HuH-7.5 (cell line): ENCODE measurements around the gene CCR7.
"Not testable (repeated sequence)": the region's sequence is repeated elsewhere in the genome, so short reads cannot be mapped to it uniquely, and the experiment has no call there.

Experiments
- DNase-seq: peaks from one replicate; pipeline ENCODE4 v3.0.0; 2011; ENCODE audit warnings: low spot score

Gene CCR7

DNA sequence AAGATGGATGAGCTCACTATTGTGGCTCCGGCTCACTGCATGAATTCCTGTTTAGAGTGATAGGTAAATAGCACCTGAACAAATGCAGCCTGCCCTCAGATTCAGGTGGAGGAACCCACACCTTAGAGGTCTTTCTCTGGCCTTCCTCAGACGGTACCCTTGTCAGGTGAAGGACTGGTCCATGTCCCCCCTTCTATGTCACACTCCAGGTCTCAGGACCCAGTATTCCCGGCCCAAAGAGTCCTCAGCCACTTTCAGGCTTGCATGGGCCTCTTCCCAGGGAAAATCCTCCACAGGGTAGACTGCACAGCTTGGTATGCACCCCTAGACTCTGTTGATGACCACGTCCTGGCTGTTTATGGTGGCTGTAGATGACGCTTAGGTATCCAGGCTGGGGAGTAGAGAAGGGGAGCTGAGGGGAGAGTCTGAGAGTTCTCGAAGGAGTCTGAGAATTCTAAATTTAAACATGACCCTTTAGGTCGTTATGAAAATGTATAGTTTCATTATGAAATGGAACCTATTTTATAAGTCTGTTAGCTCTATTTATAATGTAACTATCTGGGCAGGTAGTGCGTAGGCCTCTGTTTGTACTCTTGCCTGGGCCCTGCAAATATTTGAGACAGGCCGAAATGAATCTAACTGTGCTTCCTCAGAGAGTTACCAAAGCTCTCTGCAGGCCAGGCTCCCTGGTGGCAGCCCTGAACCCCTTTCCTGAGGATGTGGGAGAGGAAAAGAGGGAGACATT, 32.5 kb upstream of the CCR7 start:
- DNase-seq: no peak

DNA sequence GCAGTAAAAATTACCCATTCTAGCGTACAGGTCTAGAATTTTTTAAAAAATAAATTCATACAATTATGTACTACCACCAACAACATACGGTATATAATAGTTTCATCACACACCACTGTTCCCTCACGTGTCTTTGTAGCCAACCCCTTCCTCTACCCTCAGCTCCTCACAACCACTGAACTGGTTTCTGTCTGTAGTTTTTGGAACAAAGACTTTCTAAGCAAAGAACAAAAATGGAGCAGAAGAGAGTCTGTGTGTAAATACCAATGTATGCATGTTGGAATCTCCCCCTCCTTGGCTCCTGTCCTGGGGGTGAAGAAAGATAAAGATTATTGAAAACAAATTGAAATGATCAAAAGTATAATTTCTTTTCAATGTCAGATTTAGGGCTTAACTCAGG, 31.9 kb upstream of the CCR7 start:
- DNase-seq: no peak

DNA sequence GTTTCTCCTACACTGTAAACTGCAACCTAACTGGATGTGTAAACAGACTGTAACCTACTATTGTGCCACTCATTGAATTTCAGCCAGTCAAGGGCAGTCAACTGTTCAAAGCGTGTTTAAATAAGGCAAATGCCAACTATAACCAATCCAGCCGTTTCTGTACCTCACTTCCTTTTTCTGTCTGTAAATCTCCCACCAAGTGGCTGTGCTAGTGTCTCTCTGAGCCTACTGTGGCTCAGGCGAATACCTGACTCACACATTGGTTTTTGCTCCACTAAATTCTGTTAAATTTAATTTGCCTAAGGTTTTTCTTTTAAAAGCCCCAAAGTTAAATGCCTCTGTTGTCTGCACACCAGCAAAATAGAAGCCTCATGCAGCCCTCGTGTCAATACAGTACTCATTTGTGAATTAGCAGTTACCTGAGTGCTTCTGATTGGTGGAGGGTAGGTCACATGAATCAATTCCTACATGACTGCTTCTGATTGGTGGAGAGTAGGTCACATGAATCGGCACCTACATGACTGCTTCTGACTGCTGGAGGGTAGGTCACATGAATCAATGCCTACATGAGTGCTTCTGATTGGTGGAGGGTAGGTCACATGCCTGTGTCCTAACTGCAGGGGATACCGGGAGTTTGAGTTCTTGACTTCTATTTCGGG, 31.1 kb upstream of the CCR7 start:
- DNase-seq: no peak

DNA sequence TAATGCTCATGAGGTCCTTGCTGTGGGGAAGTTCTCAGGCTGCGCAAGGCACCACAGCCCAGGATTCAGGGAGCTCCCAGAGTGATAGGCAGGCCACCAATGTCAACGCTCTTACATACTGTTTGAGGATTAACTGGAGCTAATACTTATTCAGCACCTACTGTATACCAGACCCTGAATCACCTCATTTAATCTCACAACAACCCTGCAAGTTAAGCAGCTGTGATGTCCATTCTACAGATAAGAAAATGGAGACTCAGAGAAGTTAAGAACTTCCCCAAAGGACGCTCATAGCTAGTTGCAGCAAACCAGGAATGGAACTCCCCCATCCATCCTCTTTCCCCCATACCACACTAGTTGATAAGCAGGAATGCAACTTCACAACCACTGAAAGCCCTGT, 25.5 kb upstream of the CCR7 start:
- no peak for DNase-seq

DNA sequence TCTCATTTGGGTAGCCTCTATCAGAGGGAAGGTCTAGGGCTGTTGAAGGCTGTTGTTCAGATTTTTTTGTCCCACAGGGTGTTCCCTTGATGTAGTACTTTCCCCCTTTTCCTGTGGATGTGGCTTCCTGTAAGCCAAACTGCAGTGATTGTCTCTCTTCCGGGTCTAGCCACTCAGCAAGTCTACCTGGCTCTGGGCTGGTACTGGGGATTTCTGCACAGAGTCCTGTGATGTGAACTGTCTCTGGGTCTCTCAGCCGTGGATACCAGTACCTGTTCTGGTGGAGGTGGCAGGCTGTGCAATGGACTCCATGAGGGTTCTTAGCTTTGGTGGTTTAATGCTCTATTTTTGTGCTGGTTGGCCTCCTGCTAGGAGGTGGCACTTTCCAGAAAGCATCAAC, 23.3 kb upstream of the CCR7 start:
- DNase-seq: no peak

DNA sequence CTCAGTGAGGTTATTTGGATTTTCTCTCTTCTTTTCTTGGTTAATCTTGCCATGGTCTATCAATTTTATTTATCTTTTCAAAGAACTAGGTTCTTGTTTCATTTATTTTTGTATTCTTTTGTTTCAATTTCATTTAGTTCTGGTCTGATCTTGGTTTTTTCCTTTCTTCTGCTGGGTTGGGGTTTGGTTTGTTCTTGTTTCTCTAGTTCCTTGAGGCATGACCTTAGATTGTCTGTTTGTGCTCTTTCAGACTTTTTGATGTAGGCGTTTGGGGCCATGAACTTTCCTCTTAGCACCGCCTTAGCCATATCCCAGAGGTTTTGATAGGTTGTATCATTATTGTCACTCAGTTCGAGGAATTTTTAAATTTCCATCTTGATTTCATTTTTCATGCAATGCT, 21.0 kb upstream of the CCR7 start:
- not testable (repeated sequence) for DNase-seq

DNA sequence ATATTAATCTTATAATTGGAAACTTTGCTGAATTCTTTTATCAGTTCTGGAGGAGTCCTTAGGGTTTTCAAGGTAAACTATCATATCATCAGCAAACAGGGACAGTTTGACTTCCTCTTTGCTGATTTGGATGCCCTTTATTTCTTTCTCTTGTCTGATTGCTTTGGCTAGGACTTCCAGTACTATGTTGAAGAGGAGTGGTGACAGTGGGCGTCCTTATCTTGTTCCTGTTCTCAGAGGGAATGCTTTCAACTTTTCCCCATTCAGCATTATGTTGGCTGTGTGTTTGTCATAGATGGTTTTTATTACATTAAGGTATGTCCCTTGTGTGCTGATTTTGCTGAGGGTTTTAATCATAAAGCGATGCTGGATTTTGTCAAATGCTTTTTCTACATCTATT, 19.7 kb upstream of the CCR7 start:
- not testable (repeated sequence) for DNase-seq

DNA sequence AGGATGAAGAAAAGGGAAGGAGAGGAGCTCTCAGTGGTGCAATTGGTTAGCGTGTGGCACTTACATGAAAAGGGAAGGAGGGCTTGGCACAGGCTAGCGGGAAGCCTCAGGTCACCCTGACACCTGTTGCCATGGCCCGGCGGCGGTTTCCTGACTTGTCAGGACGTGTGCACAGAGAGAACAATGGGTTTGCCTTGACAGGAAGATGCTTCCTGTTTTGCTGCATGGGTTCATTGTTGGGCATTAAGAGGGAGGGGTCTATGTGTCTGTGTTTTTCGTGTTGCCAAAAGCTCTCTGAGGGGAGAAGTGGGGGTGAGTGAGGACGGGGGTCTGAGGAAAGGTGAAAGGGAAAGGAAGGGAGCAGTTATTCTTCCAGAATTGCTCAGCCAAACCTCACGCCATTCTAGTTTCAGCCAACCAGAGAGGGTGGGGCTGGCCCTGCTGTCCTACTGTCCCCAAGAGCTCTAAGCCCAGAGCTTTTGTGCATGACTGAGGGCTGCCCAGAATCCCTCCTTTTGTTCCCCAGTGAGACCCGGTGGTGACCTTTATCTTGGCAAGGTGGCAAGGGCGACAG, 17.1 kb upstream of the CCR7 start:
- no peak for DNase-seq

DNA sequence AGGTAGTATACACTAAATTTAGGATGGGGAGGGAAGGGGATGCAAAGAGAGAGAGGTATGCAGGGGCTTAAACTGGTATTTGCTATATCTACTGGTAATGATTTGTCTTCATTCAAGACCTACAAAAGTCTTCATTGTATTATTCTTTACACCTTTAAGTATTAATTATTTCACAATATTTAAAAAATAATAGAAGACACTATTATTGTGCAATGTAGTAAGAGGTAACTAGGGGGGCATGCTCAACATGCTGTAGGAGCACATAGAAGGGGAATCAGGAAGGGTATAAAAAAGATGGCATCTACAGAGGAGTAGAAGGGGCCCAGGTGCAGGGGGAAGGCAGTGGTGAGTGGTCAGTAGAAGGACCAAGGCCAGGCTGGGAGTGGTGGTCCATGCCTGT, 14.9 kb upstream of the CCR7 start:
- no peak for DNase-seq

DNA sequence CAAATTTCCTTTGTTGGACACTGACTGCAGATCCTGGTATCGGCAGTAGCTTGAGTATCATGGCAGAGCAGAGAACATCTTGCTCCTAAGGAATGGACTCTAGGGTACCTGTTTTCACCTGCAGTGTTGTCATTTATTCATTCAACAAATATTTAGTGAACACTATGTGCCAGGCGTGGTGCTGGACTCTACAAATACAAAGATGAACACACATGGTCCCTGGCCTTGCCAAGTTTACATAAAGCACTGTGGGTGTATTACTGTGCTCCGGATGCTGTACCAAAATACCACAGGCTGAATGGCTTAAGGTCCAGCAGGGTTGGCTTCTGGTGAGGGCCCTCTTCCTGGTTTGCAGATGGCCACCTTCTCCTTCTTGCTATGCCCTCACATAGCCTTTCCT, 14.2 kb upstream of the CCR7 start:
- DNase-seq: no peak

DNA sequence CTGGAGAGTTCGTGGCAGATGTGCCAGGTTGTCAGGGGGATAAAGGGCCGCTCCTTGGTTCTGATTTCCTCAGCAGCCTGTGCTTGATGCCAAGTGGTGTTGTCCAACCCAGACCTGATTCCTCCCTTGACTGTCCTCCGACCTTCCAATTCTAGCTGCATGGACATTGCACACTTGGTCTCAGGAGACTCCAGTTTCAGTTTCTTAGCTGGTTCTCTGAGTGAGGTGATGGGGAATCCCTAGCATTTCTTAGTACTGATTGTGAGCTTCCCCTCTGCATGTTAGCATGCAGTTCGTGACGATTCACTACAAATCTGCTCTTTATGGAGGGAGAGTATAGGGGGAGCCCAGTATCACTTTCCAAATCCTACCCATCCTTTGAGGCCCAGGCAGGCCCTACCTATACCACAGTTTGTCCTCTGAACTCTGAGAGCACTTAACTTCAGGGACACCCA, 12.4 kb upstream of the CCR7 start:
- DNase-seq: no peak

DNA sequence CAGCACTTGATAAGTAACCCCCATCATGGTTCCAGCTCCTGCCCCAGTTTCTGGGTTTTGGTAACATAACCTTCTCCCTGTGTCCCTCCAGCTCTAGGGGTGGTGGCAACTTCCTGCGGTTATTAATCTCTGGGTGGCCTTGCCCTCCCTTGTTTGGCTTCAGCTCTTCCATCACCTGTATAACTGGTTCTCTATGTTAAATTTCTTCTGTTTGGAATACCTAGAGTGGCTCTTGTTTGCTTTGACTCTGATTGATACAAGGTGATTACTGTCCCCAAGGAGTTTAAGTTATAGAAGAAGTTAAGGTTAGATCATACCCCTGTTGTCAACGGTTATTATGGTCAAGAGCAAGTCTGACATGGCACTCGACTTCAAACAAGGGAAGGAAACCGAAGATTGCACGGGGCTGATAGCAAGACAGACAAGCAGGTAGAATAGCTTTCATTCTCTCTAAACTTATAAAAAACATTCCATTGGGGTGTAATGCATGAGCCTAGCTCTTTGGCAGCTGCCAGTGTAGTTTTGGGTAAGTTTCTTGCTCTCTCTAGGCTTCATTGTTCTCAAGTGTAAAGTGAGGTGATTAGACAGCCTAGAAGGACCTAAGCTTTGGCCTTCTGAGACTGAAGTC, 11.0 kb upstream of the CCR7 start:
- DNase-seq: no peak

DNA sequence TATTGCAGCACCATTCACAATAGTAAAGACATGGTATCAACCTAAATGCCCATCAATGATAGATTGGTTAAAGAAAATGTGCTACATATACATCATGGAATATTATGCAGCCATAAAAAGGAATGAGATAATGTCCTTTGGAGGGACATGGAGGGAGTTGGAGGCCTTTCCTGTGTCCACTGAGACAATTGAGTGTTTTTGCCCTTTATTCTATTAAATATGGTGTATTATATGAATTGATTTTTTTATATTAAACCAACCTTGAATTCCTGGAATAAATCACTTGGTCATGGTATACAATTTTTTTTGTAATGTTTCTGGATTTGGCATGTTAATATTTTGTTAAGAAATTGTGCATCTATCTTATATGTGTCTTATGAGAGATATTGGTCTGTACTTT, 9.0 kb upstream of the CCR7 start:
- DNase-seq: no peak

DNA sequence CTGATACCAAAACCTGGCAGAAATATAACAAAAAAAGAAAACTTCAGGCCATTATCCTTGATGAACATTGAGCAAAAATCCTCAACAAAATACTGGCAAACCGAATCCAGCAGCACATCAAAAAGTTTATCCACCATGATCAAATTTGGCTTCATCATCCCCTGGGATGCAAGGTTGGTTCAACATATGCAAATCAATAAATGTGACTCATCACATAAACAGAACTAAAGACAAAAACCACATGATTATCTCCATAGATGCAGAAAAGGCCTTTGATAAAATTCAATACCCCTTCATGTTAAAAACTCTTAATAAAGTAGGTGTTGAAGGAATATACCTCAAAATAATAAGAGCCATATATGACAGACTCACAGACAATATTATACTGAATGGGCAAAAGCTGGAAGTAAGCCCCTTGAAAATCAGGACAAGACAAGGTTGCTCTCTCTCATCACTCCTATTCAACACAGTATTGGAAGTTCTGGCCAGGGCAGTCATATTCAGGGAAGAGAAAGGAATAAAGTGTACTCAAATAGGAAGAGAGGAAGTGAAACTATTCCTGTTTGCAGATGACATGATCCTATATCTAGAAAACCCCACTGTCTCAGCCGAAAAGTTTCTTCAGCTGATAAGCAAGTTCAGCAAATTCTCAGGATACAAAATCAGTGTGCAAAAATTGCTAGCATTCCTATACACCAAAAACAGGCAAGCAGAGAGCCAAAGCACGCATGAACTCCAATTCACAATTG, 7.1 kb upstream of the CCR7 start:
- DNase-seq: not testable (repeated sequence)

DNA sequence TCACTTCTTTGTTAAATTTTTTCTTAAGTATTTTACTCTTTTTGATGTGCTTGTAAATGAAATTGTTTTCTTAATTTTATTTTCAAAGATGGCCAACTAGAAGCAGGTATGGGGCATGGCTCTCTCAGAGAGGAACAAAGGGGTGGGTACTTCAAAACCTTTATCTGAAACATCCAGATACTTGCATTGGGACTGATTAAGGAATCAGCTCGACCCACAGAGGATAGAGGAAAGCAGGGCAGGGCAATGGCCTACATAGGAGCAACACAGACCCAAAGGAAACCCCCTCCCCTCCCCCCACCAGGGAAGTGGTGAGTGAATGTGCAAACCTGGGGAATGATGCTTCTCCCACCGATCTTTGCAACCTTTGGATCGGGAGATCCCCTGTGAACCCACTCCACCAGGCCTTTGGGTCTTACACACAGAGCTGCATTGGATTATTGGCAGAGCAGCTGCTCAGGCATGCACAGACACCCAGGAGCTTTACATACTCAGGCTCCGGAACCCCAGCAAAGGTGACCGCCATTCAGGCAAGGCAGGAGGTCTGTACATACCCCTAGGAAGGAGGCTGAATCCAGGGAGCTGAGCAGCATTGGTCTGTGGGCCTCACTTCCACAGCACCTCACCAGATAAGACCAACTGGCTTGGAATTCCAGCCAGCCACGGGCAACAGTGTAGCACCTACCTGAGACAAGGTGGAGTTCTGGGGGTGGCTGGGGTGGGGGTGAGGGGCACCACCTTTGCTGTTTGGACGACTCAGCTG, 3.0 kb upstream of the CCR7 start:
- DNase-seq: no peak

DNA sequence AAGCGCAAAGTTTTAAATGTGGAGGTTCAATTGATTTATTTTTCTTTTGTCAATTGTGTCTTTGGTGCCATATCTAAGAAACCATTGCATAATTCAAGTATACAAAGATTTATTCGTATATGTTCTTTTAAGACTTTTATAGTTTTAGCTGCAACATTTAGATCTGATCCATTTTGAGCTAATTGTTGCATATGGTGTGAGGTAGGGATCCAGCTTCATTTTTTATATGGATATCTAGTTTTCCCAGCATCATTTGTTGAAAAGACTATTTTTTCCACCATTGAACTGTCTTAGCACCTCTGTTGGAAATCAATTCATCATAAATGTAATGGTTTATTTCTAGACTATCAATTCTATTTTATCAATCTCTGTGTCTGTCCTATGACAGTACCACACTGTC, 2.1 kb upstream of the CCR7 start:
- DNase-seq: no peak

DNA sequence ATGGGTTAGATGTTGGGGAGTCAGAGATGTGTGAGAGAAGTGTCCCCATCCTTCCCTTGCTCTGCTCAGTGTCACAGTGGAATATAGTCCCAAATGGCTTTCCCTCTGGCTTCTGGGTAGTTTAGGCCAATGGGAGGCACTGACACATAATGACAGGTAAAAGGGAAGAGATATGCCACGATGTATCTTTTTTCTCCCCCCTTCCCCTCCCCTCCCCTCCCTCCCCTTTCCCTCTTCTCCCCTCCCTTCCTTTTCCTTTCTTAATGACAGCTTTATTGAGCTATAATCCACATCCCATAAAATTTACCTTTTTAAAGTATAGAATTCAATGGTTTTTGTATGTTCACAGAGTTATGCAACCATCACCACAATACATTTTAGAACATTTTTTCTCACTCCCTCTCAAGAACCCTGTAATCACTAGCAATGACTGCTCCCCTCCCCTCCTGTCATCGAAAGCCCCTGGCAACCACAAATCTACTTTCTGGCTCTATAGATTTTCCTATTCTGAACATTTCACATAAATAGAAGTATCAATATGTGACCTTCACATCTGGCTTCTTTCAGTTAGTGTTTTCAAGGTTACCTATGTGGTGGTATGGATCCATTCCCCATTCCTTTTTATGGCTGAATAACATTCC, 617 bp upstream of the CCR7 start:
- no peak for DNase-seq

DNA sequence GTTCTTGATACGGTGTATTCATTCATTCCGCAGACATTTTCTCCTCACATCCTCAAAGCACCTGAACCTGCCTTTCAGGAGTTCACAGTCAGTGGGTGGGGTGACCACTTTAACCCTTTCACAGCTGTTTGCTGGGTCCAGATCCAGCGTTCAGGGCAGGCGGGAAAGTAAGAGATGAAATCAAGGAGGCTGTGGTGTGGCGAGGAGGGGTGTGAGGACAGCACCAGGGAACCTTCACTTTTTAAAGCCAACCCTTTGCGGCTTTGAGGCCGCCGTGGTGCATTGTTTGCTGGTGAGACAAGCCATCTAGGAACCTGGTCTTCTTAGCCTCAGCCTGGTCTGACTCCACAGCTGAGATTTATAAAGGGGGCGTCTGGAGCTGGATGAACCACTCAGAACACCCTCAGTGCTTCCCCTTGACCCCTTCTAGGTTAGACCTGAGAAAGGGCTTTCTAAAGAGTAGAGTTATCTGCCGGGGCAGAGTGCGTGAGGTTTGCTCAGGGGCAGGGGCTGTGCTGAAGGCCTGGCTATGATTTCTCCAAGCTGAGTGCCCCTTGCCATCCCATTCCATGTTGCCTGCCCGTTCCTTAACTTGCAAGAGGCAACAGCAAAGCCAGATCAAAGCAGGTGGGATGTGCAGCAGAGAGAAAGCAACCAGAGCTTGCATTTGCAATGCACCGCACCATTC, 933 bp downstream of the CCR7 start:
- DNase-seq: no peak

DNA sequence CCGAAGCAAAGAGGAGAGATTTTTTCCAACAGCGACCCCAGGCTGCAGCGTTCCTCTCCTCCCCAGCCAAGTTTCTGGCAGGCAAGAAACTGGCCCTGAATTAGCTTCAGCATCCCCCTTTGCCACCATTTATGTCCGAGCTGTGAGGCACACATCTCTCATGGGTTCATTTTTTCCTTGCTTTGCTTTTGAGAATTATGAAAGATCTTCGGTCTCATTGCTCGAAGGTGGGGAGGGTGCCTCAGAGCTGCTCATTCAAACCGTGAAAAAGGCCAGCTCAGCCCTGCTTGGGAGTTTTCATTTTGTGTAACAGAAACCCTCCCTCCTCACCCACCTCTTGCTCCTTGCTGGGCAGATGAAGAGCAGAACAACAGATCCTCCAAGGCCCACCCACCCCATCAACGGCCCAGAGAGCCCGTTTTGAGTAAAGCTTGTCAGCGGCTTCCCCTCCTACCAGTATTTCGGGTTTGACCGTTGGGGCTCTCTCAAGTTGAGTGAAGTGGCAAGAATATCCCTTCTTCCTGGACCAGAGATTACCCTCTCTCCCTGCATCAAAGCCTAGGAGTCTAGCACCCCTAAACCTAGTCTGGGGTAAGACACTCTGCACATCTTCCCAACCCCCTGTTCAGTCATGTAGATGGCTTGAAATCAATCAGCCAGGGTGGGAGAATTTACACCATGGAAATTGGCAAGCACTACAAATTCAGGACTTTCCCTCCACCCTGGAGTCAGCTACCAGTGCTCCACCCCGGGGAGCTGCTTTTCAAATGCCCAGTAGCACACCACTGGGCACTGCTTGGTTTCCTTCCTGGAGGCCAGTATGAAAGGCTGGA, 1.8 kb downstream of the CCR7 start:
- DNase-seq: no peak

DNA sequence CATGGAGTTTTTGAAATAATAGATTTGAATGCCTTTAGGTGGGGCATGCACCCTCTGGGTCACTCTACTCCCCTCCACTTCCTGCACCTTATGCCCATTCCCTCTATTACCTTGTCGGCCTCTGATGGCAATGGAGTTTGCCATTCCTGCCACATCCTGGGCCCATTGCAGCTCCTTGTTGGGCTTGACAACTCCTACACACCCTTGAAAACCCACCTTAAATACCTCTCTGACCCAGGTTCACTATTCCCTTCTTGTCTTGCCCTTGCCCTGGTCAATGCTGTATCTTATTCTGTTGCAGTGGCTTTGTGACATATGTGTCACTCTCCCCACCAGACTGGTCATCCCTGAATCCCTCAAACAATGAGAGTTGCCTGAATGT, 2.4 kb downstream of the CCR7 start:
- no peak for DNase-seq
